HepG2 (cell line): ENCODE results near the gene G6PC3. TPM values are rescaled to one million over a fixed set of nuclear protein-coding genes. Genes with fewer than 3 reads are reported as not detected.
A peak's percentile ranks its signal among the peaks of the same experiment; 100 is the strongest.

ENCODE experiments used
- ATM ChIP-seq: fragments of 450-650 bp; IDR thresholded peaks from 2 replicates; pipeline ENCODE4 v1.7.1; 2017; ENCODE audit warnings: mild to moderate bottlenecking, borderline replicate concordance
- HOXA3 ChIP-seq: sonication (generic); formaldehyde crosslinking; IDR thresholded peaks from 2 replicates; pipeline ENCODE4 v1.5.0; 2020; ENCODE audit warnings: missing genetic modification reagents
- MIER2 ChIP-seq: IDR thresholded peaks from 2 replicates; pipeline ENCODE4 v1.6.1; 2016; ENCODE audit warnings: missing biosample characterization, missing genetic modification reagents
- NFYC ChIP-seq: IDR thresholded peaks from 2 replicates; pipeline ENCODE4 v1.6.1; 2016; ENCODE audit warnings: missing genetic modification reagents, missing compliant biosample characterization
- NR2C2 ChIP-seq: sonication (generic); formaldehyde crosslinking; IDR thresholded peaks from 2 replicates; pipeline ENCODE4 v1.4.0; 2020; ENCODE audit warnings: missing genetic modification reagents, mild to moderate bottlenecking, moderate library complexity, borderline replicate concordance
- SATB2 ChIP-seq: sonication (generic); formaldehyde crosslinking; IDR thresholded peaks from 2 replicates; pipeline ENCODE4 v1.5.0; 2020; ENCODE audit warnings: missing genetic modification reagents
- ZNF101 ChIP-seq: sonication (generic); formaldehyde crosslinking; IDR thresholded peaks from 2 replicates; pipeline ENCODE4 v1.4.0; 2020; ENCODE audit warnings: mild to moderate bottlenecking, low read depth, missing genetic modification reagents, borderline replicate concordance
- ZNF251 ChIP-seq: sonication (generic); formaldehyde crosslinking; IDR thresholded peaks from 2 replicates; pipeline ENCODE4 v1.9.0; 2021; ENCODE audit warnings: mild to moderate bottlenecking, missing genetic modification reagents
- ZNF468 ChIP-seq: sonication (generic); formaldehyde crosslinking; IDR thresholded peaks from 2 replicates; pipeline ENCODE4 v1.8.0; 2022; ENCODE audit warnings: mild to moderate bottlenecking, moderate library complexity, missing genetic modification reagents
- ZNF674 ChIP-seq: sonication (generic); formaldehyde crosslinking; IDR thresholded peaks from 2 replicates; pipeline ENCODE4 v1.5.0; 2020; ENCODE audit warnings: low read depth, mild to moderate bottlenecking, missing genetic modification reagents
- ZNF788 ChIP-seq: sonication (generic); formaldehyde crosslinking; IDR thresholded peaks from 2 replicates; pipeline ENCODE4 v1.5.0; 2020; ENCODE audit warnings: mild to moderate bottlenecking, missing genetic modification reagents, borderline replicate concordance
- ZSCAN12 ChIP-seq: sonication (generic); formaldehyde crosslinking; IDR thresholded peaks from 2 replicates; pipeline ENCODE4 v1.9.0; 2021; ENCODE audit warnings: mild to moderate bottlenecking, missing genetic modification reagents
- polyA plus RNA-seq, 8 experiments: library from polyadenylated mRNA; depleted of rRNA in 3 of 8; stranded (reverse) in 7 of 8; unstranded in 1 of 8; fragments of >200 nt; fragmentation: Illumina TruSeq in 4 of 8; extraction: Trizol in 4 of 8; gene quantifications; 2 replicates each; pipeline versions ENCODE4 v1.2.1 to v1.2.3, GENCODE V29; 2011 to 2016; ENCODE audit warnings: low read depth in 4 of 8, missing spikeins in 1 of 8, mixed read lengths in 1 of 8; ENCODE audit not compliant: insufficient read depth in 1 of 8
- total RNA-seq, 5 experiments: library from RNA; depleted of rRNA; stranded (reverse); fragments of >200 nt; fragmentation: Illumina TruSeq; extraction: Trizol; gene quantifications; 2 replicates each; pipeline ENCODE4 v1.2.3, GENCODE V29; 2016; ENCODE audit warnings: low read depth in 1 of 5
- TF ChIP-seq, protein P1 (sequence below): sonication (generic); formaldehyde crosslinking; conservative IDR thresholded peaks from 2 replicates; pipeline ENCODE4 v1.4.0; 2020; ENCODE audit warnings: missing genetic modification reagents
- TF ChIP-seq, protein P2 (sequence below): sonication (generic); formaldehyde crosslinking; IDR thresholded peaks from 2 replicates; pipeline ENCODE4 v1.4.0; 2020; ENCODE audit warnings: missing genetic modification reagents
- TF ChIP-seq, protein P3 (sequence below): sonication (generic); formaldehyde crosslinking; IDR thresholded peaks from 2 replicates; pipeline ENCODE4 v1.8.1; 2023; ENCODE audit warnings: mild to moderate bottlenecking, moderate library complexity, missing genetic modification reagents
- TF ChIP-seq, protein P4 (sequence below): sonication (generic); formaldehyde crosslinking; IDR thresholded peaks from 2 replicates; pipeline ENCODE4 v1.5.1; 2020; ENCODE audit warnings: missing genetic modification reagents, mild to moderate bottlenecking, borderline replicate concordance
- TF ChIP-seq, protein P5 (sequence below): sonication (generic); formaldehyde crosslinking; IDR thresholded peaks from 2 replicates; pipeline ENCODE4 v1.4.0; 2020; ENCODE audit warnings: low read depth, mild to moderate bottlenecking, missing genetic modification reagents

Gene G6PC3
- total and polyA plus RNA-seq, 2 of the 13 experiments (the other 11 are each of a cell fraction or from before 2014, with no cell fraction given) = 38.5 to 75.8 TPM

DNA sequence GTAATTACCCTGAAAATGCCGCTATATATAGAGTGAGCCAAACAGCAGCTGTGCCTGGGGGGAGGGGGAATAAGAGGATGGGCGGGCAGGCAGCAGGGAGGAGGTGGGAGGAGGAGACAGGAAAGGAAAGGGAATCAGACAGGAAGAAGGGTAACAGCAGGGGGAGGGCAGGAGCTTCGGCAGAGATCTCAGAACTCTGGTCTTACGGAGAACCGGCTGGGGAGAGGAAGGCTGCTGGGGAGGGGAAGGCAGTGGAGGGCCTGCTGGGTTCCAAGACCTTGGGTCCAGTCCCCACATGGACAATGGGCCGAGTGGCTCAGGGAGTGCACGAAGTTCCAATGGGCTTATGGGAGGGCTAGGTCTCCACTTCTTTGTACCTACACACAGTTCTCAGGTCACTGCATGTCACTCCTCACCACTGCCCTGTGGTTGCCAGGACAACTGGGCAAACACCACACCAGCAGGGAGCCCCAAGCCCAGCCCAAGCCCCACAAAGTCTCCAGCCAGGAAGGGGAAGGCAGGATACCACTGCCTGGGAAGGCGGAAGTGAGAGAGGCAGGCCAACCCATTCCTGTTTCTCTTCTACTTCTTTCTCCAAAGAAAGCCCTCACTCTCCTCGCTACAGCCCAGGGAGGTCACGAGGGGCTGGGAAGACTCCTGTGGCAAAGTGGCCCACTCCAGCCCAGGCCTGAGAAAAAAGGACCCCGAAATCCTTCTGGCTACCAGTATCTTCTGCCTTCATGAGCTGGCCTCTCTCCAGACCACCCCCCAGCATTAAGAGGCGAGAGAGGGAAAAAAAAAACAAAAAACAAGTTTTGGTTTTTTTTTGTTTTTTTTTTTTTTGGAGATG, 25.3 kb downstream of the G6PC3 start (continued):
- TF ChIP-seq ZNF674 (CRISPR knock-in tag) (no peak), ZNF468 (CRISPR knock-in tag) (no peak; the same call in 1 of the 2 replicates), HOXA3 (CRISPR knock-in tag) (peak; percentile 40), ZNF788 (CRISPR knock-in tag) (peak; percentile 84; the same call in 1 of the 2 replicates), MIER2 (CRISPR knock-in tag) (no peak), ZSCAN12 (CRISPR knock-in tag) (no peak), NFYC (CRISPR knock-in tag) (no peak), NR2C2 (no peak), SATB2 (CRISPR knock-in tag) (no peak), ZNF251 (CRISPR knock-in tag) (no peak), ATM (no peak), ZNF101 (no peak)
- TF ChIP-seq, protein P1, sequence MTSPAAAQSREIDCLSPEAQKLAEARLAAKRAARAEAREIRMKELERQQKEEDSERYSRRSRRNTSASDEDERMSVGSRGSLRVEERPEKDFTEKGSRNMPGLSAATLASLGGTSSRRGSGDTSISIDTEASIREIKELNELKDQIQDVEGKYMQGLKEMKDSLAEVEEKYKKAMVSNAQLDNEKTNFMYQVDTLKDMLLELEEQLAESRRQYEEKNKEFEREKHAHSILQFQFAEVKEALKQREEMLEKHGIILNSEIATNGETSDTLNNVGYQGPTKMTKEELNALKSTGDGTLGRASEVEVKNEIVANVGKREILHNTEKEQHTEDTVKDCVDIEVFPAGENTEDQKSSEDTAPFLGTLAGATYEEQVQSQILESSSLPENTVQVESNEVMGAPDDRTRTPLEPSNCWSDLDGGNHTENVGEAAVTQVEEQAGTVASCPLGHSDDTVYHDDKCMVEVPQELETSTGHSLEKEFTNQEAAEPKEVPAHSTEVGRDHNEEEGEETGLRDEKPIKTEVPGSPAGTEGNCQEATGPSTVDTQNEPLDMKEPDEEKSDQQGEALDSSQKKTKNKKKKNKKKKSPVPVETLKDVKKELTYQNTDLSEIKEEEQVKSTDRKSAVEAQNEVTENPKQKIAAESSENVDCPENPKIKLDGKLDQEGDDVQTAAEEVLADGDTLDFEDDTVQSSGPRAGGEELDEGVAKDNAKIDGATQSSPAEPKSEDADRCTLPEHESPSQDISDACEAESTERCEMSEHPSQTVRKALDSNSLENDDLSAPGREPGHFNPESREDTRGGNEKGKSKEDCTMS (CRISPR knock-in tag) = no peak
- TF ChIP-seq, protein P2, sequence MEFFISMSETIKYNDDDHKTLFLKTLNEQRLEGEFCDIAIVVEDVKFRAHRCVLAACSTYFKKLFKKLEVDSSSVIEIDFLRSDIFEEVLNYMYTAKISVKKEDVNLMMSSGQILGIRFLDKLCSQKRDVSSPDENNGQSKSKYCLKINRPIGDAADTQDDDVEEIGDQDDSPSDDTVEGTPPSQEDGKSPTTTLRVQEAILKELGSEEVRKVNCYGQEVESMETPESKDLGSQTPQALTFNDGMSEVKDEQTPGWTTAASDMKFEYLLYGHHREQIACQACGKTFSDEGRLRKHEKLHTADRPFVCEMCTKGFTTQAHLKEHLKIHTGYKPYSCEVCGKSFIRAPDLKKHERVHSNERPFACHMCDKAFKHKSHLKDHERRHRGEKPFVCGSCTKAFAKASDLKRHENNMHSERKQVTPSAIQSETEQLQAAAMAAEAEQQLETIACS (CRISPR knock-in tag) = no peak
- TF ChIP-seq, protein P3, sequence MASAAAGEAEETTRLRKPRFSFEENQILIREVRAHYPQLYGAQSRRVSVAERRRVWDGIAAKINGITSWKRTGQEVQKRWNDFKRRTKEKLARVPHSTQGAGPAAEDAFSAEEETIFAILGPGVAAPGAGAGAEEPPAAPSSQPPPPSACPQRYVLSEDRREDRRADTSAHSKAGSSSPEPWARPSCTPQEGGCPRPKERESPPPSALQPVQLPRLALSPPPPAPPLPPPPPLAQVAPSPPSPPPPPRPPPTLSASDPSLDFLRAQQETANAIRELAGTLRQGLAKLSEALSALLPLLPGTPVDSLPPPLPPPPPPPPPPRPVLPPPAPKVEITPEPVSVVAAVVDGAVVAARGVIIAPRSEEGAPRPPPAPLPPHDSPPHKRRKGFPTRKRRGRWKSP (CRISPR knock-in tag) = no peak
- TF ChIP-seq, protein P4, sequence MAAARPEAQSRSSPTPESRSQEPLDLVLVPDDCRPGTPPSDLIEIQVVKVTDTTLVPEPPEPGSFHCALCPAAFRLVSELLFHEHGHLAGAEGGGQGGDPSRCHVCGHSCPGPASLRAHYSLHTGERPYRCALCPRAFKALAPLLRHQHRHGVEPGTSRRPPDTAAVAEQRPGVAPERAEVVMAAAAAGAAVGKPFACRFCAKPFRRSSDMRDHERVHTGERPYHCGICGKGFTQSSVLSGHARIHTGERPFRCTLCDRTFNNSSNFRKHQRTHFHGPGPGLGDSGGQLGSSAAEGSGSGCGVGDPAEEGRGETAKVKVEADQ (CRISPR knock-in tag) = peak; percentile 24; the same call in 1 of the 2 replicates
- TF ChIP-seq, protein P5, sequence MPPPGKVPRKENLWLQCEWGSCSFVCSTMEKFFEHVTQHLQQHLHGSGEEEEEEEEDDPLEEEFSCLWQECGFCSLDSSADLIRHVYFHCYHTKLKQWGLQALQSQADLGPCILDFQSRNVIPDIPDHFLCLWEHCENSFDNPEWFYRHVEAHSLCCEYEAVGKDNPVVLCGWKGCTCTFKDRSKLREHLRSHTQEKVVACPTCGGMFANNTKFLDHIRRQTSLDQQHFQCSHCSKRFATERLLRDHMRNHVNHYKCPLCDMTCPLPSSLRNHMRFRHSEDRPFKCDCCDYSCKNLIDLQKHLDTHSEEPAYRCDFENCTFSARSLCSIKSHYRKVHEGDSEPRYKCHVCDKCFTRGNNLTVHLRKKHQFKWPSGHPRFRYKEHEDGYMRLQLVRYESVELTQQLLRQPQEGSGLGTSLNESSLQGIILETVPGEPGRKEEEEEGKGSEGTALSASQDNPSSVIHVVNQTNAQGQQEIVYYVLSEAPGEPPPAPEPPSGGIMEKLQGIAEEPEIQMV (CRISPR knock-in tag) = no peak
